ENCODE data around the gene C19orf44. TPM values are rescaled to one million over a fixed set of nuclear protein-coding genes. Genes with fewer than 3 reads are reported as not detected.

C19orf44 gene
- total and polyA plus RNA-seq, 2 experiments from 2014 or later = 2.5 to 5.9 TPM

- DNase-seq (ENCODE audit: low spot score) (no peak), ATAC-seq (no peak)
- Histone ChIP-seq H3K4me1 (ENCODE audit: insufficient read depth) (no peaks in the 10 kb centered on the region), H3K36me3 (ENCODE audit: insufficient read depth) (peaks cover 23% of the 10 kb centered on the region; the same call in 1 of the 2 replicates), H3K27me3 (ENCODE audit: insufficient read depth) (no peaks in the 10 kb centered on the region), H3K4me3 (no peak overlapping the region), H3K9me2 (ENCODE audit: insufficient read depth) (no peaks in the 10 kb centered on the region), H3K27ac (ENCODE audit: low read depth) (no peak overlapping the region), H3K4me2 (no peak overlapping the region), H4K20me1 (replicated peaks; ENCODE audit: insufficient read depth) (peaks cover 35% of the 10 kb centered on the region), H2AFZ (no peak overlapping the region), H3K79me2 (replicated peaks; ENCODE audit: insufficient read depth) (peaks cover 47% of the 10 kb centered on the region), H3F3A (replicated peaks; ENCODE audit: low read depth) (no peaks in the 10 kb centered on the region)
- Mint-ChIP-seq H3K4me3 (no peak overlapping the region), H3K36me3 (ENCODE audit: low read depth) (peaks cover 76% of the 10 kb centered on the region), H3K27me3 (ENCODE audit: insufficient read depth, low read depth, poor library complexity) (peaks cover 14% of the 10 kb centered on the region), H3K4me1 (0 out of 3 replicates have a peak, but pooled peaks cover 2% of the 10 kb centered on the region), H3K27ac (no peak overlapping the region), H3K9me3 (no peaks in the 10 kb centered on the region)
- TF ChIP-seq CTCF (conservative IDR thresholded peaks at IDR 0.05; ENCODE audit: low read depth in 2 of 2) (no peak), REST (IDR thresholded peaks at IDR 0.05; ENCODE audit: unreplicated experiment) (no peak), ZNF114 (CRISPR knock-in tag; IDR thresholded peaks at IDR 0.05) (no peak), EZH2 (IDR thresholded peaks at IDR 0.05; ENCODE audit: low read depth, unreplicated experiment) (no peak), NANOG (IDR thresholded peaks at IDR 0.05; ENCODE audit: borderline replicate concordance) (no peak), ETS1 (IDR thresholded peaks at IDR 0.05) (no peak), ZNF462 (CRISPR knock-in tag; IDR thresholded peaks at IDR 0.05) (no peak), CREB1 (CRISPR knock-in tag; IDR thresholded peaks at IDR 0.05; ENCODE audit: low read depth) (no peak), POLR2AphosphoS5 (IDR thresholded peaks at IDR 0.05; ENCODE audit: low read depth) (no peak), EZH2phosphoT487 (IDR thresholded peaks at IDR 0.05; ENCODE audit: unreplicated experiment) (no peak), JUNB (IDR thresholded peaks at IDR 0.05; ENCODE audit: unreplicated experiment) (no peak), ZNF331 (CRISPR knock-in tag; IDR thresholded peaks at IDR 0.05; ENCODE audit: low read depth) (no peak), STAT1 (IDR thresholded peaks at IDR 0.05; ENCODE audit: unreplicated experiment) (no peak)
Measured at GRCh38 chr19:16535381-16535780, 39.2 kb downstream of the C19orf44 start.
